GM19395 (cell line): ENCODE data around the gene KMT2C.
"Not testable (repeated sequence)": the region's sequence is repeated elsewhere in the genome, so short reads cannot be mapped to it uniquely, and the experiment has no call there.

ENCODE experiments used
- ATAC-seq: cut with Tn5 transposase; IDR thresholded peaks from one replicate; pipeline ENCODE4 v1.9.1; 2021; ENCODE audit warnings: mild to moderate bottlenecking, moderate library complexity; ENCODE audit not compliant: unreplicated experiment

The KMT2C gene

GRCh38 chr7:152365982-152366603, 69.7 kb downstream of the KMT2C start:
- no peak for ATAC-seq

- ATAC-seq = no peak
These were observed 72.0 kb downstream of the KMT2C start for GRCh38 chr7:152363798-152364197.

- ATAC-seq = no peak
These were observed 73.5 kb downstream of the KMT2C start for GRCh38 chr7:152362128-152362926.

GRCh38 chr7:152355474-152356057, 80.2 kb downstream of the KMT2C start:
- ATAC-seq = peak; percentile 89

GRCh38 chr7:152354061-152354460, 81.7 kb downstream of the KMT2C start:
- no peak for ATAC-seq

GRCh38 chr7:152353281-152353680, 82.5 kb downstream of the KMT2C start:
- not testable (repeated sequence) for ATAC-seq

GRCh38 chr7:152351747-152352146, 84.1 kb downstream of the KMT2C start:
- ATAC-seq = not testable (repeated sequence)

GRCh38 chr7:152351168-152351567, 84.6 kb downstream of the KMT2C start:
- no peak for ATAC-seq

- ATAC-seq = no peak
These were observed 87.9 kb downstream of the KMT2C start for GRCh38 chr7:152347888-152348287.

GRCh38 chr7:152344253-152344652, 91.5 kb downstream of the KMT2C start:
- ATAC-seq = peak; percentile 46

- ATAC-seq = no peak
These were observed 93.0 kb downstream of the KMT2C start for GRCh38 chr7:152342796-152343195.

GRCh38 chr7:152341914-152342236, 93.9 kb downstream of the KMT2C start:
- no peak for ATAC-seq

GRCh38 chr7:152341039-152341913, 94.5 kb downstream of the KMT2C start:
- ATAC-seq = peak; percentile 55

- ATAC-seq = no peak
These were observed 95.6 kb downstream of the KMT2C start for GRCh38 chr7:152340161-152340560.

- no peak for ATAC-seq
These were observed 97.2 kb downstream of the KMT2C start for GRCh38 chr7:152338561-152338960.

GRCh38 chr7:152336754-152337368, 98.9 kb downstream of the KMT2C start:
- ATAC-seq = peak; percentile 61

GRCh38 chr7:152335900-152336571, 99.8 kb downstream of the KMT2C start:
- peak; percentile 70 for ATAC-seq

- no peak for ATAC-seq
These were observed 102.7 kb downstream of the KMT2C start for GRCh38 chr7:152333134-152333533.

- no peak for ATAC-seq
These were observed 105.0 kb downstream of the KMT2C start for GRCh38 chr7:152330827-152331226.

- ATAC-seq = no peak
These were observed 106.3 kb downstream of the KMT2C start for GRCh38 chr7:152329469-152329868.
